Posterior vena cava (tissue), 2 donors: Measurements from ENCODE around the gene ACTR3. TPM values are rescaled to one million over a fixed set of nuclear protein-coding genes. Genes with fewer than 3 reads are reported as not detected.

ENCODE experiments used
- DNase-seq: peaks from one replicate; pipeline ENCODE4 v3.0.0-alpha.2; 2020; ENCODE audit warnings: low spot score
- intact Hi-C, 2 donors: fragments of 100-400 bp; cut with DNase I; formaldehyde crosslinking; loops; one replicate each; pipeline versions ENCODE4 v1.14.1 to v1.14.2; 2022 to 2023
- total RNA-seq, 2 donors: library from RNA; stranded (reverse); fragmentation: NEBNext Ultra II Directional; extraction: Animal tissue kit (Norgen Biotek cat#: 25700); gene quantifications; one replicate each; pipeline ENCODE4 v1.2.1, GENCODE V29; 2021
- donor health status: DM: yes; HTN: yes; CAD: no.
- donor health status: DM: yes; HTN: yes; CAD: no.

ACTR3 gene
- total RNA-seq, 2 donors from 2014 or later: 322 to 408 TPM

DNA sequence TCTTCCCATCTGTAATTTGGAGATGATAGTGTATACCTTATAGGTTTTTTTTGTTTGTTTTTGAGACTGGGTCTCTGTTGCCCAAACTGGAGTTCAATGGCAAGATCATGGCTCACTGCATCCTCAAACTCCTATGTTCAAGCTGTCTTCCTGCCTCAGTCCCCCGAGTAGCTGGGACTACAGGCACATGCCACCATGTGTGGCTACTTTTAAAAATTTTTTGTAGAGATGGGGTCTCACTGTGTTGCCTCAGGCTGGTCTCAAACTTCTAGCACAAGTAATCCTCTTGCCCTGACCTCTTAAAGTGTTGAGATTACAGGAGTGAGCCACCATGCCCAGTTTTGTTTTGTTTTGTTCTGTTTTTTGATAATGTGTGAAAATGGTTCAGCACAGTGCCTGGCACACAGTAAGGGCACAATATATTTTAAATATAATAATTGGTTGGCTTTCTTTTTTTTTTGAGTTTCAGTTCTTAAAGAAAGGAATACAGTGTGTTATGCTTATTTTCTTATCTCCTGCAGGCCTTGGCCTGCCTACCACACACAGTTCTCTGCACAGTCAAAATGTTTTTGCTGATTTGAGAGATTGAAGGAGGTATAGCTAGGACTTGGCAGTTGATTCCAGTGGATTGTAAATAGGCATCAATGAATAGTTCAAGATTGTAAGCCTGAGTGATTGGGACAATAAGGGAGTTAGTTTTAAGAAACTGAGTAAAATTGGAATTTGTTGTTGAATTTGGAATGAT lies 6.1 kb downstream of the ACTR3 start:
- DNase-seq: no peak
- intact Hi-C loops: loop anchor here in 1 of 2 donors (10.0 kb wide), 2 partner anchors 49 to 141 kb away; partner anchors contain the start of gene SLC35F5

DNA sequence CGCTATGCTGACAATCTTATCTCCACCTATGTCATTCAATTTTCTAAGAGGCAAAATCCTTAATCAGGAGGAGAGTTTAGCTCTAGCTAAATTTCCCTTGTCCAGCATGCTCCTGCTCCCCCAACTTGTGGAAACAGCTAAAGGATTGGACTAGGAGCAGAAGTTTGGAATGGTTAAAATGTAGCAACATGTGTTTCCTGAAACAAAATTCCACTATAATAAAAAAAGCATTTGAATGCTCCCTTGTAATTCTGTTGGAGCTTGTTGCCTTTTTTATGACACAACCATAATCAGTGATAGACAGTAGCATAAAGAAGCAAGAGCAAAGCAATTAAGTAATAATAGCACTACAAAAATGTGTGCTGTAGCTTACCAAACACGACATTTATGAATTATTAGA lies 6.9 kb downstream of the ACTR3 start:
- no peak for DNase-seq
- intact Hi-C loops: loop anchor here in 1 of 2 donors (10.0 kb wide), 2 partner anchors 48 to 142 kb away; partner anchors contain the start of gene SLC35F5

DNA sequence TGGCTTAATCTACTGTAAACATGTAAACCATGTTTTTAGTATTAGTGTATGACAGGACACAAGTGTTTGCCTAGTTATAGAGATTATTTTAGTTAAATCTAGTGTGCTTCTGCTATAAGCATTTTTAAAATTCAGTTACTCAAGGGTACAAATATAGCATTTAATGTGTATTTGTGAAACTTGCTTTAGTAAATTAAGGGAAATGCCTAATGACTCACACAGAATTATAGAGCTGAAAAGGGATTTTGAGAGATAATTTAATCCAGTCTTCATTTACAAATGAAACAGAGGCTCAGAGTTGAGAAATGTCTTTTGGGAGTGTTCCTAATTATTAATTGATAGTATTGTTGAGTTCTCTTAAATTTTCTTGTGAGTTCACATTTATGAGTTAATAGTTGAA lies 8.2 kb downstream of the ACTR3 start:
- intact Hi-C loops: loop anchor here in 1 of 2 donors (10.0 kb wide), 2 partner anchors 47 to 143 kb away; partner anchors contain the start of gene SLC35F5
- DNase-seq: no peak

DNA sequence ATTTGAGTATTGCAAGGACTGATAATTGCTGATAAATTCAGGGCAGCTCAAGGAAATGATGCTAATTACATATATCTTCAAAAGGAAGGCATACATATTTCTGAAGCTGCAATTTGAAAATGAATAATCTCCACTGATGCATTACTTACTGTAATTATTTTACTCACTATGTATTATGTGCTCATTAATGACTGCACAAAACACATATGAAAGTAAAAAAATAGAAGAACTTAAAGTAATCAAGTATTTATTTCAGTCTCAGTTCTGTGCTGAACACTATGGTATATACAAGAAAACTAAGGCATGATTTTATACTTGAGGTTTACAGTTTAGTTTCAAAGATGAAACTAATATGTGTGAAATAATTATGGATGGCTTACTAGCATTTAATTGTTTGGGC lies 9.3 kb downstream of the ACTR3 start:
- intact Hi-C loops: loop anchor here in 1 of 2 donors (10.0 kb wide), 2 partner anchors 46 to 144 kb away; partner anchors contain the start of gene SLC35F5

DNA sequence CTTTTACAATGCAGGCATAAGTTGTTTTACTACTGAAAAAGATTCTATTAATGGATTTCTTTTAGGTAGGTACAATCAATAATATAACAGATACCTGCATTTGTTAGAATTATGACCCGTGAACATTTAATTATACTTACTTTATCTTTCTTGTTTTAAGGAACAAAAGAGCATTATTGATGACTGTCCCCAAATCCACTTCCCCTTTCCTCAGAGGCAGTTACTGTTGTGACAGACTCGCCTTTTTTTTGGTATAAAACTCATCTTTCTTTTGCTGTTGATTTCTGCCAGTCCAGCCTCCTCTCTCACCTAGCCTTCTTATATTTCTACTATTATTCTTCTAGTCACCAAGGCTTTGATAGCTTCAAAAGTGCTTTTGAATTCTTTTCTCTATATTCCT lies 12.1 kb downstream of the ACTR3 start:
- no peak for DNase-seq
- intact Hi-C loops: no loop called here

More for the DNA sequence above, 9.3 kb downstream of the ACTR3 start:
- no peak for DNase-seq

DNA sequence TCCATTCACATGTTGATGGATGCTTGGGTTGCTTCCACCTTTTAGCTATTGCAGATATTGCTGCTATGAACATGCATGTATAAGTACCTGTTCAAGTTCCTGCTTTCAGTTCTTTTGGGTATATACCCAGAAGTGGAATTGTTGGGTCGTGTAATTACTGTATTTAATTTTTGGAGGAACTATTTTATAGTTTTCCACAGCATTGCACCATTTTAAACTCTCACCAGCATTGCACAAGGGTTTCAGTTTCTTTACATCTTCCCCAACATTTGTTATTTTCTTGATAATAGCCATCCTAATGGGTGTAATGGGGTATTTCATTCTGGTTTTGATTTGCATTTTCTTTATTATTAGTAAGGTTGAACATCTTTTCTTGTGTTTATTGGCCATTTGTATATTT lies 16.0 kb downstream of the ACTR3 start:
- intact Hi-C loops: no loop called here
- DNase-seq: no peak

DNA sequence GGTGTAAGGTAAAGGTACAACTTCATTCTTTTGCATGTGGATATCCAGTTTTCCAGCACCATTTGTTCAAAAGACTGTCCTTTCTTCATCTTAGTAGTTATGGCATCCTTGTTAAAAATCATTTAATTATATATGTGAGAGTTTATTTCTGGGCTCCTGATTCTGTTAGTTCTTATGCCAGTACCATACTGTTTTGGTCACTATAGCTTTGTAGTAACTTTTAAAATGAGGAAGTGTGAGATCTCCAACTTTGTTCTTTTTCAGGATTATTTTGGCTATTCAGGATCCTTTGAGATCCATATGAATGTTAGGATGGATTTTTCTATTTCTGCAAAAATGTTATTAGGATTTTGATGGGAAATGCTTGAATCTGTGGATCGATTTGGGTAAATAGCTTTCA lies 16.8 kb downstream of the ACTR3 start:
- no peak for DNase-seq
- intact Hi-C loops: no loop called here

DNA sequence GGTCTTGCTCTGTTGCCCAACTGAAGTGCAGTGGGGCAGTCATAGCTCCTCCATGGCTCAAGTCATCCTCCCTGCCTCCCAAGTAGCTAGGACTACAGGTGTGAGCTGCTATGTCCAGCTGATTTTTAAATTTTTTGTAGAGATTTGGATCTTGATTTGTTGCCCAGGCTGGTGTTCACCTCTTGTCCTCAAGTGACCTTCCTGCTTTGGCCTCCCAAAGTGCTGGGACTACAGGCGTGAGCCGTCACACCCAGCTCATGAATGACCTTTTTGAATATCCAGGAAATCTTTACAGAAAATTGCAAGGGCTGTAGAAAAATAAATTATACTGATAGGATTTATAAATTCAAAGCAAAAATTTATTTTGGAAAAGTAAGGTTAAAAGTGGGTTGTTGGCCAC lies 17.4 kb downstream of the ACTR3 start:
- no peak for DNase-seq
- intact Hi-C loops: no loop called here

DNA sequence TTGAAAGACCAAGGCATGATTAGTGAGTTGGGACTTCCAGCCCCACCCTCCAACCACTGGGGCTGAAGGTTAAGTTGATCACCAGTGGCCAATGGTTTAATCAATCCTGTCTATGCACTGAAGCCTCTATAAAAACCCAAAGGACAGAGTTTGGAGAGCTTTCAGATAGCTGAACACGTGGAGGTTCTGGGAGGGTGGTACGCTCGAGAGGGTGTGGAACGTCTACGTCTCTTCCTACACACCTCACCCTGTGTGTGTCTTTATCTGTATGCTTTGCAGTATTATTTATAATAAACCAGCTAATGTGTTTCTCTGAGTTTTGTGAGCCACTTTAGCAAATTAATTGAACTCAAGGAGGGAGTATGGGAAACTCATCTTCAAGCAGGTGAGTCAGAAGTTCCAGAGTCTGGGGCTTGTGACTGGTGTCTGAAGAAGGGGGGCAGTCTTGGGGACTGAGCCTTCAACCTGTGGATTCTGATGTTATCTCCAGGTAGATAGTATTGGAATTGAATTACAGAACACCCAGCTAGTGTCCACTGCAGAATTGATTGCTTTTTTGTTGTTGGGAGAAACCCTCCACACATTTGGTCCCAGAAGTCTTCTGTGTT lies 20.3 kb downstream of the ACTR3 start:
- intact Hi-C loops: no loop called here
- no peak for DNase-seq

DNA sequence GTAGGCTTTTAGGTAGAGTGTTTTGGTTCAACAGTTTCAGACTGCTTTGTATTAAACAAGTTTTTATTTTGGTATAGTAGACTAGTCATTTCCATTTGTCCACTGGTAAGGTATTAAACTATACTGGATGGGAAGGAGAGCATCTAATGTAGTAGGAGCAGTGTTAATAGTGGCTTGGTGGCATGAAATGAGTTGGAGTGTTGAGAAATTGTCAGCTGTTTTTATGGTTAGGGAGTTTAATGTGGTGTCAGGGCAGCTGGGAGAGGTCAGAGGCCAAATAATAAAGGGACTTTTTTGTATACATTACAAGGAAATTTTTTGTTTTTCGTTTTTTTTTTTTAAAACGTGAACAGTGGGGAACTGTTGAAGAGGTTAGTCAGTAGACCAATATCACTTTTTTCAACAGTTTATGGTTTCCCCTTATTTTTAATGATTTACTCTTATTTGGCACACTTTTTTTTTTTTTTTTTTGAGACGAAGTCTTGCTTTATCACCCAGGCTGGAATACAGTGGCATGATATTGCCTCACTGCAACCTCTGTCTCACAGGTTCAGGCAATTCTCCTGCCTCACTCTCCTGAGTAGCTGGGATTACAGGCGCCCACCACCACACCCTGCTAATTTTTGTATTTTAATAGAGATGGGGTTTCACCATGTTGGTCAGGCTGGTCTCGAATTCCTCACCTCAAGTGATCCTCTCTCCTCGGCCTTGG lies 21.2 kb downstream of the ACTR3 start:
- intact Hi-C loops: no loop called here
- no peak for DNase-seq

DNA sequence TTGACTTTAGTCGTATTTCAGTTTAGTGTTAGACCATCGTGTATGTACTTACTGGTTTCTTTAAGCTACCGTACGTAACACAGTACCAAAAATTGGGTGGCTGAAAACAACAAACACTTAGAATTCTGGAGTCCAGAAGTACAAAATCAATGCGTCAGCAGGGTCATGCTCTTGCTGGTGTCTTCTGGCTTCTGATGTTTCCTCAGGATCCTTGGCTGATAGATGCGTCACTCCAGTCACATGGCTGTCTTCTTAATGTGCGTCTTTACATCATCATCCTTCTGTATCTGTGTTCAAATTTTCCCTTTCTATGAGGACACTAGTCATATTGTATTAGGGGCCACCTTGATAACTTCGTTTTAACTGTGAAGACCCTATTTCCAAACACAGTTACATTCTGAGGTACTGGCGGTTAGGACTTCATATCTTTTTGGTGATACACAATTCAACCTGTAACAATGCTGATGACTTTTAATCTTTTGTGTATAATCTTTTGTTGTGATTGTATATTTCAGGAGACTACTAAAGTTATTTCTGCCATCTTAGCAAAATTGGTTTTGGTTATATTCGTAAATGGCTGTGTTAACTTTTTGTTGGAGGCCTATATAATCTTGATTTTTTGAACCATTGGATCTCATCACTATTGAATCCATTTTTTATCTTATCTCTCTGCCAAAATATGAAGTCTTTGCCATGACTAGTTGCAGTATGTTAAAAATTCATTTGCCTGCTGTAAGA lies 25.4 kb downstream of the ACTR3 start:
- DNase-seq: no peak
- intact Hi-C loops: no loop called here

DNA sequence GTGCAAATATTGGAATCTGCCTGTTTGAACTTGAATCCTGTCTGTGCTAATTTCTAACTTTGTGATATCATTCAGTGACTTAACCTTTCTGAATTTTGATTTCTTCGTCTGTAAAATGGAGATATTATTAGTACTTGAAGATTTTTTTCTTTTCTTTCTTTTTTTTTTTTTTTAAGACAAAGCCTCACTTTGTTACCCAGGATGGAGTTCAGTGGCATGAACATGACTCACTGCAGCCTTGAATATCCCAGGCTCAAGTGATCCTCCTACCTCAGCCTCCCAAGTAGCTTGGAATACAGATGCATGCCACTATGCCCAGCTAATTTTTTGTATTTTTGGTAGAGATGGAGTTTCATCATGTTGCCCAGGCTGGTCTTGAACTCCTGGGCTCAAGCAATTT lies 28.3 kb downstream of the ACTR3 start:
- intact Hi-C loops: loop anchor here in 1 of 2 donors (2.0 kb wide), 1 partner anchor 39 kb away; no protein-coding TSS in a partner anchor
- no peak for DNase-seq

DNA sequence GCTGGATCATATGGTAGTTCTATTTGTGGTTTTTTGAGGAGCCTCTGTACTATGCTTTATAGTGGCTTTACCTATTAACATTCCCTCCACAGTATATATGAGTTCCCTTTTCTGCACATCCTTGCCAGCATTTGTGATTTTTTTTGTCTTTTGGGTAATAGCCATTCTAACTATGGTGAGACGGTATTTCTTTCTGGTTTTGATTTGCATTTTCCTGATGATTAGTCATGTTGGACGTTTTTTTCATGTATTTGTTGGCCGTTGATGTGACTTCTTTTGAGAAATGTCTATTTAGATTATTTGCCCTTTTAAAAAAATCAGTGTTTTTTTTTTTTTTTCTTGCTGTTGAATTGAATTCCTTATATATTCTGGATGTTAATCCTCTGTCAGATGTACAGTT lies 31.1 kb downstream of the ACTR3 start:
- intact Hi-C loops: no loop called here
- DNase-seq: no peak

DNA sequence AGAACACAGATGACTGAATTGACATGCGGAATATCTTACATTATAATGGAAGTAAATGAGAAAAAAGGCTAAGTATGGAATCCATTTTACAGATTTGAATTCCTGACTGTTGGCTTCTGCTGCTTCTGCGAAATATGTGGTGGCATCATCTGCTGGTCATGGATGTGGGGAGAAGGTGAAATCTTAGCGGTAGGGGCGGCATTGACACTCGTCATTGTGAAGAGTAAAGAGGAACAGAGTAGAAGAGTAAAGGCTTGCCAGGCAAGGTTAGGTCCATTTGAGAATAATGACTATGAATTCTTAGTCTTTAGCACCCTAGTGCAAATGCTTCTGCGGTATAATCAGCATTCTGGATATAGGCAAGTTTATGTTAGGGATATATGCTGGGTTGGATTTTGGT lies 32.4 kb downstream of the ACTR3 start:
- DNase-seq: no peak
- intact Hi-C loops: no loop called here

DNA sequence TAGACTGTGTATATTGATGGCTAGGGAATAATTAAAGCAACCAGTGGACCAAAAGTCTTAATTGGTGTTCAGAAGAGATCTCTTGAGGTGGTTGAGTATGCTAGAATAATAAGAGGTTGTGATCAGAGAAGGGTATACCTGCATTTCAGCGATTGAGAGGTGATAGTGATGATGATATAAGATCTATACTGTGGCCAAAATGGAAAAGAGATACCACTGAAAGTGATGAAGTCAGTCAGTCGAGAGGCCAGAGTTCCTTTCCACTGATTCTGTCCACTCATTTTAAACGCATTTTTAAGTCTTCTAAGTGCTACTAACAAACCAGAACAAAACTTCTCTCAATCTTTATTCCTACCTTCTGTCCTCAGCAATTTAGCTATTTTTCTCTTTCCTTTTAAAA lies 32.9 kb downstream of the ACTR3 start:
- intact Hi-C loops: no loop called here
- no peak for DNase-seq

DNA sequence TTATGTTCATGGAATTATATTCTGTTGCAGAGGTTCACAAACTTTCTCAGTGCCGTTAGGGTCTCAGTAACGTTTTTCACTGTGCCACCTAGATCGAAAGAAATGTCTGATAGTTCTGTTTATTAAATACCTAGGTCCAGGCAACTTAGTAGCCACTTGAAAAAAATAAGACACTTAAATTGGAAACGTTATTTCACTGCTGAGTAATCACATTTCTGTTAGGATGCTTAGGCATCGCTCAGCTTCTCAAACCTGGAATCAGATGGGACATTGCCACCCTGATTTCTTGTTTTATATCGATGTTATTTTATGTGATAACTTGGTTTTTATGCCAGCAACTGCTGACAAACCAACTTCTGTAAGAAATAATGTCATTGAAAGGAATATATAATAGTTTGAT lies 36.0 kb downstream of the ACTR3 start:
- DNase-seq: no peak

DNA sequence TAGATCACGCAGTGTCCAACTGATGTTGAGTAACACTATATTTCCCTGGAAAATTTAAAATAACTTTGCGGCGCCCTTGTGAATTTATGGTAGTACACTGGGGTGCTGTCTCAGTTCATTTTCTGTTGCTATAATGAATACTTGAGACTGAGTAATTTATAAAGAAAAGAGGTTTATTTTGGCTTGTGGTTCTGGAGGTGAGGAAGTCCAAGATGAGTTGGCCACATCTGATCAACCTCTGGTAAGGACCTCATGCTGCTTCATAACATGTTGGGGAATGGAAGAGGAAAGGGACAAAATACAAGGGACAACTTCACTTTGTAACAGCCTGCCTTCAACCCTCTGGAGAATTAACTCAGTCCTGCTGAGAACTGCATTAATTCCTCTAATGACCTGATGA lies 36.4 kb downstream of the ACTR3 start:
- intact Hi-C loops: no loop called here
- no peak for DNase-seq

More for the DNA sequence above, 36.0 kb downstream of the ACTR3 start:
- intact Hi-C loops: no loop called here

DNA sequence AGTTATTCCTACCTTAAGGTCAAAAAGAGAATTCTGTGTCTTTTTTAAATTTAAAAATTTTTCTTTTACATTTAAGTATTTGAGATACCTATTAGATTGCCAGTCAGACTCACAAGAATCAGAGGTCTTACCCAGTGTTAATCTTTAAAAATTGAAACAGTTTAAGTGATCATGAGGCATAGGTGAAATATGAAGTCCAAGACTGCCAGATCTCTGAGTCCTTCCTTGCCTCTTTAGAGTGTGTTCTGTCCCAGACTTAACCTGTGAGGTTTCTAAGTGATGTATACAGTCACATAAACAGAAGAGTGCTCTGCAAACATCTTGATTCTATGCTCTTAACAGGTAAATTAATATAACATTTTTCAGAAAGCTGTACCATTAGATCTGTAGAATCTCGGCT lies 40.6 kb downstream of the ACTR3 start:
- intact Hi-C loops: loop anchor here in 1 of 2 donors (10.0 kb wide), 1 partner anchor 176 kb away; the partner anchor contains the start of gene SLC35F5
- DNase-seq: no peak

DNA sequence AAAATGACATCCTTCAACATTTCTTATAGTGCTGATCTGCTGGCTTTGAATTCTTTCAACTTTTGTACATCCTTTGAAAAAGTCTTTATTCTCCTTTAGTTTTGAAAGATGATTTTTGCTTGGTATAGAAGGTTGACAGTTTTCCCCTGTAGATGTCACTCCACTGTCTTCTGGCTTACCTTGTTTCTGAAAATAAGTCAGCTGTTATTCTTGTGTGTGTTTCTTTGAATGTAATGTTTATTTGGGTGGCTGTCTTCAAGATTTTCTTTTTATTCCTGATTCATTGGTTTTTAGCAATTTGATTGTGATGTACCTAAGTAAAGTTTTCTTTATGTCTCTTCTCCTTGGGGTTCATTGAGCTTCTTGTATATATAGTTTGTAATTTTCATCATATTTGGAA lies 47.6 kb downstream of the ACTR3 start:
- intact Hi-C loops: loop anchor here in 1 of 2 donors (10.0 kb wide), 1 partner anchor 183 kb away; the partner anchor contains the start of gene SLC35F5
- no peak for DNase-seq
